MCF 10A (cell line): ENCODE results near the gene RANGAP1. TPM values are rescaled to one million over a fixed set of nuclear protein-coding genes. Genes with fewer than 3 reads are reported as not detected.
A peak's percentile ranks its signal among the peaks of the same experiment; 100 is the strongest.

Source experiments
- BruUV-seq: library from RNA; stranded (reverse); fragments of 400-500 nt; replicated peaks from 2 replicates; lab custom pipeline; 2021; lab: Mats Ljungman, UMichigan
- CTCF ChIA-PET: fragments of 300-600 bp; sonication (Branson Sonifier 250); formaldehyde crosslinking; extraction: SDS; loops from one replicate; lab custom pipeline; 2021; ENCODE audit warnings: antibody characterized with exemption, inconsistent platforms; lab: Yijun Ruan, JAX
- POLR2A ChIA-PET: fragments of 300-600, 350-650 bp; sonication (Branson Sonifier 250); formaldehyde crosslinking; extraction: SDS; loops from one replicate; lab custom pipeline; 2020; ENCODE audit warnings: antibody characterized with exemption, inconsistent platforms; lab: Yijun Ruan, JAX
- DNase-seq: peaks from one replicate; pipeline ENCODE4 v3.0.0-alpha.2; 2018; ENCODE audit not compliant: unreplicated experiment
- H3K27ac Mint-ChIP-seq: one replicate; pipeline ENCODE4 v1.8.0; 2022; ENCODE audit warnings: mild to moderate bottlenecking, low read depth, mixed read lengths; ENCODE audit not compliant: unreplicated experiment
- H3K27me3 Mint-ChIP-seq: one replicate; pipeline ENCODE4 v1.8.0; 2022; ENCODE audit warnings: mixed read lengths; ENCODE audit not compliant: insufficient read depth, unreplicated experiment
- H3K36me3 Mint-ChIP-seq: one replicate; pipeline ENCODE4 v1.8.0; 2022; ENCODE audit warnings: mild to moderate bottlenecking, moderate library complexity, mixed read lengths; ENCODE audit not compliant: insufficient read depth, unreplicated experiment
- H3K4me1 Mint-ChIP-seq: one replicate; pipeline ENCODE4 v1.8.0; 2022; ENCODE audit warnings: mixed read lengths; ENCODE audit not compliant: insufficient read depth, unreplicated experiment
- H3K4me3 Mint-ChIP-seq: one replicate; pipeline ENCODE4 v1.8.0; 2022; ENCODE audit warnings: mild to moderate bottlenecking, moderate library complexity, mixed read lengths; ENCODE audit not compliant: unreplicated experiment
- H3K9me3 Mint-ChIP-seq: one replicate; pipeline ENCODE4 v1.8.0; 2022; ENCODE audit warnings: mixed read lengths; ENCODE audit not compliant: unreplicated experiment
- CTCF ChIP-seq: fragments of 200-600 bp; IDR thresholded peaks from one replicate; pipeline ENCODE4 v1.8.0; 2022; ENCODE audit warnings: antibody characterized with exemption, mild to moderate bottlenecking; ENCODE audit not compliant: unreplicated experiment
- intact Hi-C: fragments of 100-400 bp; cut with micrococcal nuclease; formaldehyde crosslinking; loops from 2 replicates; pipeline ENCODE4 v1.14.1; 2022
- total RNA-seq: library from RNA; stranded (reverse); gene quantifications from 2 replicates; pipeline ENCODE4 v1.2.3, GENCODE V29; 2022

Gene RANGAP1
- total RNA-seq, 1 experiment from 2014 or later: 117 TPM

- H3K9me3 Mint-ChIP-seq: no peaks in the 10 kb centered on the region
- CTCF ChIA-PET: interaction anchor here (0.6 to 4.1 kb wide), 4 partner anchors 9 to 408 kb away, joined by 3 to 37 read pairs (median 4); no protein-coding TSS in a partner anchor
- H3K4me3 Mint-ChIP-seq: no peak overlapping the region
- no peak for TF ChIP-seq CTCF
- no peak overlapping the region for H3K27ac Mint-ChIP-seq
- no TSS peak for BruUV-seq
- POLR2A ChIA-PET: interaction anchor here (0.7 to 1.8 kb wide), 9 partner anchors 8 to 381 kb away, joined by 3 to 10 read pairs (median 4); partner anchors contain the start of genes RANGAP1, TEF and XPNPEP3
- H3K36me3 Mint-ChIP-seq: no peaks in the 10 kb centered on the region
- H3K4me1 Mint-ChIP-seq: no peaks in the 10 kb centered on the region
- no peaks in the 10 kb centered on the region for H3K27me3 Mint-ChIP-seq
- no peak for DNase-seq
- intact Hi-C loops: no loop called here
Observed at GRCh38 chr22:41238570-41239442, 47.2 kb downstream of the RANGAP1 start.

DNA sequence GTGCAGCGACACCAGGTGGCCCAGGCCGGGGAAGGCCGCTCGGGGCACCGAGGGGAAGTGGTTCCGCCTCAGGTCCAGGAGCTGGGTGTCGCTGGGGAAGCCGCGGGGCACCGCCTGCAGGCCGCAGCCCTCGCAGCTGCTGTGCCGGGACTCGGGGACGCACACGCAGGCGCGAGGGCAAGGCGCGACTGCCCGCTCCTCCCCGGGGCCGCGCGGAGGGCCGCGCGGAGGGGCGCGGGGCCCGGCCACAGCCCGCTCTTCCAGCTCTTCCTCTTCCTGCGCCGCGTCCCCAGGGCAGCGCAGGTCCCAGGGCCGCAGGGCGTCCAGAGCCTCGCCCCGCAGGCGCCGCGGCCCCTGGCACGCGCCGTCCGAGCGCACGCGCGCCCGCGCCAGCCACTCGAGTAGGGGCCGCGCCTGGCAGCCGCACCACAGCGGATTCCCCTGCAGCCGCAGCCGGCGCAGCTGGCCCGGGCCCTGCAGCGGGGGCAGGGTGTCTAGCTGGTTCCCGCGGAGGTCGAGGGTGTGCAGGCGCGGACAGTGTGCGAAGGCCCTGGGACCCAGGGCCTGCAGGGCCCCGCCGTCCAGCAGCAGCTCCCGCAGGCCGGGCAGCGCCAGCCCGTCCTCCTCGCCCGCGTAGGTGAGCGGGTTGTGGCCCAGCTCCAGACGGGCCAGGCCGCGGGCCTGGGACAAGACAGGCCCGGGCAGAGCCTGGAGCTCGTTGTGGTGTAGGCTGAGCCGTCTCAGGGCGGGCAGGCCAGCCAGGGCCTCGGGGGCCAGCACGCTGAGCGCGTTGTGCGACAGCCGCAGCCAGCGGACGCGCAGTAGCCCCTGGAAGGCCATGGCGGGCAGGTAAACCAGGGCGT, 48.0 kb downstream of the RANGAP1 start:
- intact Hi-C loops: loop anchor here (2.0 kb wide), 1 partner anchor 315 kb away; no protein-coding TSS in a partner anchor
- Mint-ChIP-seq H3K9me3 (no peaks in the 10 kb centered on the region), H3K27me3 (no peaks in the 10 kb centered on the region), H3K36me3 (no peaks in the 10 kb centered on the region), H3K4me1 (no peaks in the 10 kb centered on the region), H3K4me3 (peak overlapping the region; percentile 33), H3K27ac (no peak overlapping the region)
- no TSS peak for BruUV-seq
- ChIA-PET POLR2A (interaction anchor here (0.7 to 1.8 kb wide), 11 partner anchors 17 to 381 kb away, joined by 3 to 10 read pairs (median 4); partner anchors contain the start of genes RANGAP1, TEF and XPNPEP3), CTCF (interaction anchor here (0.5 to 4.1 kb wide), 14 partner anchors 10 to 969 kb away, joined by 3 to 37 read pairs (median 4); no protein-coding TSS in a partner anchor)
- TF ChIP-seq CTCF: peak; percentile 56
- DNase-seq: peak; percentile 67

DNA sequence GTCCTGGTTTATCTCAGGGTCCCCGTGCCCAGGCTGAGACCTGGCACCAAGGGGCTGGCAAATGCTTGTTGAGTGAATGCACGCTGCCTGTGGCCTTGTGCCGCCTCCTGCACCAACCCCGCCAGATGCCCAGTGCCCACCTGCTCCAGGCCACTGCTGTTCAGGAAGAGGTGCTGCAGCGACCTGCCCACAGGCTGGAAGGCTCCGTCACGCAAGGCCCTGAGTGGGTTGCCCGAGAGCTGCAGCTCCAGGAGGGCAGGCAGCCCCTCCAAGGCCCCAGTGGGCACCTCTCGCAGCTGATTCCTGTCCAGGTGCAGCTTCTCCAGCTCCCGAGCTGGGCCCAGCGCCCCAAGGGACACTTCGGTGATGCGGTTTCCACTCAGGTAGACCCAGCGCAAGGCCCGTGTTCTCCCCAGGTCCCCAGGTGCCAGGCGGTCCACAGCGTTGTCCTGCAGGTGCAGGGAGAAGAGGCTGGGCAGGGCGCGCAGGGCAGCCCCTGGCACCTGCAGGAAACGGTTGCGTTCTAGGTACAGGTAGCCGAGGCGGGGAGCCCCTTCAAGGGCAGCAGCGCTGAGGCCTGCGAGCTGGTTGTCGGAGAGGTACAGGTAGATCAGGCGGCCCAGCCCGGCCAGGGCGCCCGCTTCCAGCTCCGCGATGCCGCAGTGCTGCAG, 48.8 kb downstream of the RANGAP1 start:
- BruUV-seq: no TSS peak
- H3K27me3 Mint-ChIP-seq: no peaks in the 10 kb centered on the region
- peak overlapping the region; percentile 33 for H3K4me3 Mint-ChIP-seq
- no peaks in the 10 kb centered on the region for H3K36me3 Mint-ChIP-seq
- TF ChIP-seq CTCF: no peak
- H3K27ac Mint-ChIP-seq: no peak overlapping the region
- POLR2A ChIA-PET: interaction anchor here (0.5 to 1.8 kb wide), 9 partner anchors 17 to 315 kb away, joined by 3 to 10 read pairs (median 4); partner anchors contain the start of genes RANGAP1 and TEF
- DNase-seq: no peak
- intact Hi-C loops: loop anchor here (2.0 kb wide), 1 partner anchor 314 kb away; no protein-coding TSS in a partner anchor
- H3K4me1 Mint-ChIP-seq: no peaks in the 10 kb centered on the region
- CTCF ChIA-PET: interaction anchor here (0.7 to 4.1 kb wide), 9 partner anchors 10 to 315 kb away, joined by 3 to 37 read pairs (median 4); no protein-coding TSS in a partner anchor
- H3K9me3 Mint-ChIP-seq: no peaks in the 10 kb centered on the region
